Sigmoid colon (tissue), 7 donors: ENCODE data around the gene LINGO4. TPM values are rescaled to one million over a fixed set of nuclear protein-coding genes. Genes with fewer than 3 reads are reported as not detected.
A peak's percentile ranks its signal among the peaks of the same experiment; 100 is the strongest.

Source experiments
- DNase-seq: peaks from one replicate; pipeline ENCODE4 v3.0.0-alpha.2; 2019
- H3K27ac ChIP-seq, 4 donors: fragments of 200-600 bp; sonication (generic); one replicate each; pipeline ENCODE4 v1.5.1; 2016 to 2019; ENCODE audit warnings: mild to moderate bottlenecking in 1 of 4
- H3K27me3 ChIP-seq, 3 donors: fragments of 200-600 bp; sonication (generic); one replicate each; pipeline ENCODE4 v1.5.1; 2019; ENCODE audit warnings: mild to moderate bottlenecking in 1 of 3
- H3K36me3 ChIP-seq, 4 donors: fragments of 200-600 bp; sonication (generic); one replicate each; pipeline ENCODE4 v1.5.1; 2016 to 2019
- H3K4me1 ChIP-seq, 4 donors: fragments of 200-600 bp; sonication (generic); one replicate each; pipeline ENCODE4 v1.5.1; 2017 to 2019
- H3K4me3 ChIP-seq, 4 donors: fragments of 200-600 bp; sonication (generic); one replicate each; pipeline ENCODE4 v1.5.1; 2017 to 2019; ENCODE audit warnings: mild to moderate bottlenecking in 2 of 4, moderate library complexity in 1 of 4
- H3K9me3 ChIP-seq, 4 donors: fragments of 200-600 bp in 3 of 4; sonication (generic) in 3 of 4; one replicate each; pipeline versions ENCODE4 v1.5.1 to v1.6.1; 2013 to 2019
- EP300 ChIP-seq, 4 donors: sonication (generic); formaldehyde crosslinking; IDR thresholded peaks; one replicate each; pipeline ENCODE4 v1.6.1; 2017; ENCODE audit warnings: antibody characterized with exemption in 4 of 4
- POLR2A ChIP-seq, 2 donors: fragments of 450-650 bp; IDR thresholded peaks; one replicate each; pipeline ENCODE4 v1.6.1; 2016; ENCODE audit warnings: antibody characterized with exemption in 2 of 2, mild to moderate bottlenecking in 2 of 2, moderate library complexity in 2 of 2
- POLR2AphosphoS5 ChIP-seq, 4 donors: sonication (generic); formaldehyde crosslinking; IDR thresholded peaks; one replicate each; pipeline ENCODE4 v1.6.1; 2017; ENCODE audit warnings: antibody characterized with exemption in 4 of 4
- WGBS, 2 donors: extraction: QIAGEN DNeasy Blood & Tissue Kit; methylation state at CpG; one replicate each; pipeline ENCODE4 v1.1.7; 2013; 5-methylcytosine and 5-hydroxymethylcytosine counted together
- intact Hi-C: fragments of 100-400 bp; cut with DNase I; formaldehyde crosslinking; loops from one replicate; pipeline ENCODE4 v1.15.1; 2023
- polyA plus RNA-seq, 3 donors: library from polyadenylated mRNA; stranded (reverse); fragments of 200-250 nt; gene quantifications; one replicate each; pipeline ENCODE4 v1.2.3, GENCODE V29; 2013
- total RNA-seq, 4 donors: library from RNA; depleted of rRNA; stranded (reverse); fragments of >200 nt; gene quantifications; one replicate each; pipeline ENCODE4 v1.1.0, GENCODE V29; 2016
- TF ChIP-seq, protein P1 (sequence below), 4 experiments: fragments of 450-650 bp in 3 of 4; fragments of 200-600 bp in 1 of 4; IDR thresholded peaks; one replicate each; pipeline ENCODE4 v1.5.1; 2016 to 2019; ENCODE audit warnings: antibody characterized with exemption in 4 of 4, mild to moderate bottlenecking in 3 of 4, moderate library complexity in 2 of 4
- donor health status: healthy with polysubstance abuse.
- donor health status: Bipolar disorder and iron deficiency.
- donor health status: healthy.

Gene LINGO4
- total and polyA plus RNA-seq, 7 donors, result 0.13 to 0.16 TPM; not detected in 5

GRCh38 chr1:151798571-151798970 lies 6.6 kb downstream of the LINGO4 start:
- TF ChIP-seq POLR2AphosphoS5 (IDR thresholded peaks at IDR 0.05), result no peak
- no peak for TF ChIP-seq EP300 (IDR thresholded peaks at IDR 0.05)
- TF ChIP-seq, protein P1, sequence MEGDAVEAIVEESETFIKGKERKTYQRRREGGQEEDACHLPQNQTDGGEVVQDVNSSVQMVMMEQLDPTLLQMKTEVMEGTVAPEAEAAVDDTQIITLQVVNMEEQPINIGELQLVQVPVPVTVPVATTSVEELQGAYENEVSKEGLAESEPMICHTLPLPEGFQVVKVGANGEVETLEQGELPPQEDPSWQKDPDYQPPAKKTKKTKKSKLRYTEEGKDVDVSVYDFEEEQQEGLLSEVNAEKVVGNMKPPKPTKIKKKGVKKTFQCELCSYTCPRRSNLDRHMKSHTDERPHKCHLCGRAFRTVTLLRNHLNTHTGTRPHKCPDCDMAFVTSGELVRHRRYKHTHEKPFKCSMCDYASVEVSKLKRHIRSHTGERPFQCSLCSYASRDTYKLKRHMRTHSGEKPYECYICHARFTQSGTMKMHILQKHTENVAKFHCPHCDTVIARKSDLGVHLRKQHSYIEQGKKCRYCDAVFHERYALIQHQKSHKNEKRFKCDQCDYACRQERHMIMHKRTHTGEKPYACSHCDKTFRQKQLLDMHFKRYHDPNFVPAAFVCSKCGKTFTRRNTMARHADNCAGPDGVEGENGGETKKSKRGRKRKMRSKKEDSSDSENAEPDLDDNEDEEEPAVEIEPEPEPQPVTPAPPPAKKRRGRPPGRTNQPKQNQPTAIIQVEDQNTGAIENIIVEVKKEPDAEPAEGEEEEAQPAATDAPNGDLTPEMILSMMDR (IDR thresholded peaks at IDR 0.05), result no peak
- no peak for TF ChIP-seq POLR2A (IDR thresholded peaks at IDR 0.05)
- no peak overlapping the region for H3K4me3 ChIP-seq
- H3K36me3 ChIP-seq, result no peaks in the 10 kb centered on the region
- no peak for DNase-seq
- no peaks in the 10 kb centered on the region for H3K9me3 ChIP-seq
- no peak overlapping the region for H3K27ac ChIP-seq
- intact Hi-C loops, result no loop called here
- peaks cover 0 to 28% (median 0%) of the 10 kb centered on the region in 3 donors for H3K27me3 ChIP-seq
- WGBS, 2 donors, result 91 to 92% methylated on average over 5 of the region's 5 CpGs
- H3K4me1 ChIP-seq, result no peaks in the 10 kb centered on the region

DNA sequence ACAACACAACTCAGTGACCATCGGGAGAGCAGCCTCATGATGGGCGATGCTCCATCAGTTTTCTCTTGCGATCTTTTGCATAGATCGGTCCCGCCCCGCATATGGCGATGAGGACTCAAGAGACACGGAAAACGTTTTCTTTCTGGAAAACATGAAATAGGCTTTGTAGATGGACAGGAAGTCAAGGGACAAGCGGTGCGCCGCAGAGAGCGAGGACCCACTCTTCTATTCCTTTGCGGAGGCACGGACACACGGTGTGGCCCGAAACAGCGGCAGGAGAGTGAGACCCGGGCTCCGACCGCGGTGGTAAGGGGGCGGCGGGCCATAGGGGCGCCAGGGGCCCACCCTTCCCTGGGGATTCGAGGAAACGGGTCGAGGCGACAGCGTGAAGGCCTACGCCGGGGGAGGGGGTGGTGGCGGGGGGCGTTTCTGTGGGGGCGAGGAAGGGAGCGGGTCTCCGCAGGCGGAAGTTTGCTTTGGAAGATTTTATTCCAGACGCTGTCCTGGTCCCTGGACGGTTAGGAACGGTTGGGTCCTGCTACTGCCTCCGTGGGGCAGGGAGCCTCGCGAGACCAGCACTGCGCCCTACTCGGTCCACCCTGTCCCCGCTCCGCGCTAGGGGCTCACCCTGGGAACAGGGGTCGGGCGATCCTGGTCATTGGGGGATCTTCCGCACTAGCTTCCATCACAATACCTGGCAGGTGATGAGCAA lies 14.1 kb downstream of the LINGO4 start:
- H3K27ac ChIP-seq, result peak overlapping the region; percentile 58 to 81 (median 76)
- H3K27me3 ChIP-seq, result no peaks in the 10 kb centered on the region
- no peak for DNase-seq
- 1% methylated on average over 52 of the region's 52 CpGs for WGBS, 2 donors
- no peaks in the 10 kb centered on the region for H3K9me3 ChIP-seq
- H3K4me1 ChIP-seq, result peaks cover 0 to 22% (median 12%) of the 10 kb centered on the region in 4 donors
- H3K4me3 ChIP-seq, result peak overlapping the region; percentile 44 to 91 (median 72)
- no peaks in the 10 kb centered on the region for H3K36me3 ChIP-seq
- TF ChIP-seq EP300 (IDR thresholded peaks at IDR 0.05) (no peak), POLR2AphosphoS5 (IDR thresholded peaks at IDR 0.05) (no peak), POLR2A (IDR thresholded peaks at IDR 0.05) (no peak)
- TF ChIP-seq, protein P1 (IDR thresholded peaks at IDR 0.05), result no peak
- intact Hi-C loops, result no loop called here

GRCh38 chr1:151790071-151790939 lies 14.9 kb downstream of the LINGO4 start, which contains the start of gene TDRKH:
Gene TDRKH, minus strand, starts transcription at chr1:151790500. Its CDS starts 7,478 bp downstream, at chr1:151783022.
- H3K4me1 ChIP-seq, result peaks cover 0 to 22% (median 12%) of the 10 kb centered on the region in 4 donors
- no peaks in the 10 kb centered on the region for H3K27me3 ChIP-seq
- intact Hi-C loops, result no loop called here
- WGBS, 2 donors, result 1% methylated on average over 58 of the region's 58 CpGs
- DNase-seq, result peak; percentile 99
- peak within 1 kb of the TSS; percentile 58 to 81 (median 76) for H3K27ac ChIP-seq
- peak within 1 kb of the TSS; percentile 47 to 91 (median 72) for H3K4me3 ChIP-seq
- H3K36me3 ChIP-seq, result no peaks in the 10 kb centered on the region
- no peaks in the 10 kb centered on the region for H3K9me3 ChIP-seq
- TF ChIP-seq POLR2A (IDR thresholded peaks at IDR 0.05) (peak in 1 of 2 donors; percentile 51), POLR2AphosphoS5 (IDR thresholded peaks at IDR 0.05) (peak in 3 of 4 donors; percentile 49 to 80 (median 70)), EP300 (IDR thresholded peaks at IDR 0.05) (no peak)
- TF ChIP-seq, protein P1 (IDR thresholded peaks at IDR 0.05), result no peak

- Histone ChIP-seq H3K27ac (no peak overlapping the region), H3K4me1 (peaks cover 0 to 22% (median 12%) of the 10 kb centered on the region in 4 donors), H3K9me3 (no peaks in the 10 kb centered on the region), H3K36me3 (no peaks in the 10 kb centered on the region), H3K27me3 (no peaks in the 10 kb centered on the region), H3K4me3 (no peak overlapping the region)
- TF ChIP-seq EP300 (IDR thresholded peaks at IDR 0.05) (no peak), POLR2AphosphoS5 (IDR thresholded peaks at IDR 0.05) (no peak), POLR2A (IDR thresholded peaks at IDR 0.05) (no peak)
- TF ChIP-seq, protein P1 (IDR thresholded peaks at IDR 0.05), result no peak
- no peak for DNase-seq
- 73 to 93% methylated on average over 3 of the region's 3 CpGs for WGBS, 2 donors
- intact Hi-C loops, result no loop called here
Measured at GRCh38 chr1:151787689-151788088, 17.5 kb downstream of the LINGO4 start.
